Endodermal cell (in vitro differentiated cells): Measurements from ENCODE around the gene C18orf32. TPM values are rescaled to one million over a fixed set of nuclear protein-coding genes. Genes with fewer than 3 reads are reported as not detected.
"Not testable (repeated sequence)": the region's sequence is repeated elsewhere in the genome, so short reads cannot be mapped to it uniquely, and the experiment has no call there.

Experiments used
- DNase-seq: peaks from one replicate; pipeline ENCODE4 v3.0.0-alpha.2; 2017
- H3K27ac ChIP-seq: 2 replicates; pipeline ENCODE4 v1.5.1; 2013; ENCODE audit warnings: mild to moderate bottlenecking, low read depth, low read length, moderate library complexity
- H3K27me3 ChIP-seq: 2 replicates; pipeline ENCODE4 v1.6.1; 2013; ENCODE audit warnings: mild to moderate bottlenecking, low read length, moderate library complexity; ENCODE audit not compliant: insufficient read depth, control insufficient read depth, poor library complexity, severe bottlenecking
- H3K36me3 ChIP-seq: 2 replicates; pipeline ENCODE4 v1.7.0; 2013; ENCODE audit warnings: mild to moderate bottlenecking, low read length, moderate library complexity; ENCODE audit not compliant: control insufficient read depth, insufficient read depth
- H3K4me1 ChIP-seq: one replicate; pipeline ENCODE4 v1.7.0; 2013; ENCODE audit warnings: low read length; ENCODE audit not compliant: control insufficient read depth, insufficient read depth
- H3K4me3 ChIP-seq: 2 replicates; pipeline ENCODE4 v1.5.1; 2013; ENCODE audit warnings: mild to moderate bottlenecking, low read length, moderate library complexity
- H3K9ac ChIP-seq: 2 replicates; pipeline ENCODE4 v1.6.1; 2013; ENCODE audit warnings: mild to moderate bottlenecking, low read length, moderate library complexity; ENCODE audit not compliant: poor library complexity, severe bottlenecking; ENCODE audit errors: extremely low read depth
- H3K9me3 ChIP-seq: 2 replicates; pipeline ENCODE4 v1.6.1; 2013; ENCODE audit warnings: mild to moderate bottlenecking, low read length, moderate library complexity; ENCODE audit not compliant: control insufficient read depth
- H3K27ac Mint-ChIP-seq: 2 replicates; pipeline ENCODE4 v1.8.0; 2020; ENCODE audit warnings: mixed read lengths
- H3K27me3 Mint-ChIP-seq: 2 replicates; pipeline ENCODE4 v1.8.0; 2021; ENCODE audit warnings: mild to moderate bottlenecking, mixed read lengths; ENCODE audit not compliant: insufficient read depth
- H3K36me3 Mint-ChIP-seq: 2 replicates; pipeline ENCODE4 v1.8.0; 2020; ENCODE audit warnings: low read depth, mixed read lengths
- H3K4me1 Mint-ChIP-seq: 2 replicates; pipeline ENCODE4 v1.8.0; 2020; ENCODE audit warnings: mixed read lengths
- H3K4me3 Mint-ChIP-seq: 2 replicates; pipeline ENCODE4 v1.8.0; 2020; ENCODE audit warnings: mild to moderate bottlenecking, moderate library complexity, mixed read lengths
- H3K9me3 Mint-ChIP-seq: 2 replicates; pipeline ENCODE4 v1.8.0; 2020; ENCODE audit warnings: mild to moderate bottlenecking, mixed read lengths
- WGBS, 2 experiments: methylation state at CpG; one replicate each; pipeline versions ENCODE4 v1.1.5 to v1.1.7; 2013; ENCODE audit warnings: missing lambda C conversion rate in 2 of 2, mixed read lengths in 1 of 2; ENCODE audit not compliant: insufficient coverage in 1 of 2, insufficient read length in 1 of 2; 5-methylcytosine and 5-hydroxymethylcytosine counted together
- total RNA-seq, 2 donors: library from RNA; stranded (reverse); fragmentation: NEBNext Ultra II Directional in 1 of 2; extraction: Animal tissue kit (Norgen Biotek cat#: 25700) in 1 of 2; gene quantifications; 2 replicates in 1 of 2; 3 replicates in 1 of 2; pipeline ENCODE4 v1.2.1, GENCODE V29; 2021
- TF ChIP-seq, protein P1 (sequence below): fragments of 200-600 bp; sonication (generic); conservative IDR thresholded peaks from 2 replicates; pipeline ENCODE4 v1.5.0; 2021; ENCODE audit warnings: antibody characterized with exemption, mild to moderate bottlenecking

C18orf32 gene
- total RNA-seq, 2 donors from 2014 or later = 31.4 to 32.9 TPM

- Mint-ChIP-seq H3K4me1 (peaks cover 22% of the 10 kb centered on the region), H3K27ac (no peak overlapping the region), H3K4me3 (no peak overlapping the region), H3K36me3 (no peaks in the 10 kb centered on the region), H3K27me3 (no peaks in the 10 kb centered on the region), H3K9me3 (no peaks in the 10 kb centered on the region)
- H3K27me3 ChIP-seq = no peaks in the 10 kb centered on the region
- no peak overlapping the region for H3K27ac ChIP-seq
- no peaks in the 10 kb centered on the region for H3K9me3 ChIP-seq
- no peak overlapping the region for H3K9ac ChIP-seq
- no peaks in the 10 kb centered on the region for H3K36me3 ChIP-seq
- H3K4me3 ChIP-seq = no peak overlapping the region
- DNase-seq = no peak
- TF ChIP-seq, protein P1, sequence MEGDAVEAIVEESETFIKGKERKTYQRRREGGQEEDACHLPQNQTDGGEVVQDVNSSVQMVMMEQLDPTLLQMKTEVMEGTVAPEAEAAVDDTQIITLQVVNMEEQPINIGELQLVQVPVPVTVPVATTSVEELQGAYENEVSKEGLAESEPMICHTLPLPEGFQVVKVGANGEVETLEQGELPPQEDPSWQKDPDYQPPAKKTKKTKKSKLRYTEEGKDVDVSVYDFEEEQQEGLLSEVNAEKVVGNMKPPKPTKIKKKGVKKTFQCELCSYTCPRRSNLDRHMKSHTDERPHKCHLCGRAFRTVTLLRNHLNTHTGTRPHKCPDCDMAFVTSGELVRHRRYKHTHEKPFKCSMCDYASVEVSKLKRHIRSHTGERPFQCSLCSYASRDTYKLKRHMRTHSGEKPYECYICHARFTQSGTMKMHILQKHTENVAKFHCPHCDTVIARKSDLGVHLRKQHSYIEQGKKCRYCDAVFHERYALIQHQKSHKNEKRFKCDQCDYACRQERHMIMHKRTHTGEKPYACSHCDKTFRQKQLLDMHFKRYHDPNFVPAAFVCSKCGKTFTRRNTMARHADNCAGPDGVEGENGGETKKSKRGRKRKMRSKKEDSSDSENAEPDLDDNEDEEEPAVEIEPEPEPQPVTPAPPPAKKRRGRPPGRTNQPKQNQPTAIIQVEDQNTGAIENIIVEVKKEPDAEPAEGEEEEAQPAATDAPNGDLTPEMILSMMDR = no peak
- 89 to 100% methylated on average over 1 of the region's 2 CpGs for WGBS, 2 experiments
- H3K4me1 ChIP-seq = no peaks in the 10 kb centered on the region
Observed at GRCh38 chr18:49517483-49517882, 30.4 kb upstream of the C18orf32 start.

DNA sequence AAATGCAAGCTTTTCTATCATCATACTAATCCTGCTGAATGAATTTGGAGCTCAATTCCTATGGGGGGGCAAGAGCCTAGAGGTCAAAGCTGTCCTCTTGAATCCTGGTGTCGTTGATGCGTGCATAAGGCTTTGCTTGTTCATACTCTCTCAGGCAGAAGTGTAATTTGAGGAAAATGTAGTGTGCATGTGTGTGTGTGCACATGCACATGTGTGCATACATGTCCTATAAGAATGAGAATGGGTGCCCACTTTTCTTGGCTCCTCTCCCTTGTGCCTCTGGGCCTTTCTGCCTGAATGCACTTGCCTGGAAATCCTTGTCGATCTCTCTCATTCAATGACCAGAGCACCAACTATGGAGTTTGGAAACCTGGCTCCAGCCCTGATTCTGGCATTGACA, 28.5 kb upstream of the C18orf32 start:
- H3K4me1 ChIP-seq = no peaks in the 10 kb centered on the region
- Mint-ChIP-seq H3K27ac (no peak overlapping the region), H3K9me3 (no peaks in the 10 kb centered on the region), H3K36me3 (no peaks in the 10 kb centered on the region), H3K27me3 (no peaks in the 10 kb centered on the region), H3K4me3 (no peak overlapping the region), H3K4me1 (peaks cover 16% of the 10 kb centered on the region)
- DNase-seq = no peak
- no peak overlapping the region for H3K27ac ChIP-seq
- WGBS, 2 experiments = 90 to 93% methylated on average over 3 of the region's 3 CpGs
- H3K9ac ChIP-seq = no peak overlapping the region
- H3K36me3 ChIP-seq = no peaks in the 10 kb centered on the region
- TF ChIP-seq, protein P1 = no peak
- H3K27me3 ChIP-seq = no peaks in the 10 kb centered on the region
- H3K9me3 ChIP-seq = no peaks in the 10 kb centered on the region
- H3K4me3 ChIP-seq = no peak overlapping the region

DNA sequence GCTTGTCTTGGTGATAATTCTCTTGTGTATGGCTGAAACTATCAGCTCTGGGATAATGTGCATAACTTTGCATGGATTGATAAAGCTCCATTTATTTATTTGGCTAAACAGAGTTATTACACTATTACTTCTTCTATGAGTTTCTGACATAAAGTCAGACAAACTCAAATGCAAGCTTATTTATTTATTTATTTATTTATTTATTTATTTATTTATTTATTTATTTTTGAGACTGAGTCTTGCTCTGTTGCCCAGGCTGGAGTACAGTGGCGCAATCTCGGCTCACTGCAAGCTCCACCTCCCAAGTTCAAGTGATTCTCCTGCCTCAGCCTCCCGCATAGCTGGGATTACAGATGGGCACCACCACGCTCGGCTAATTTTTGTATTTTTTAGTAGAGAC, 28.0 kb upstream of the C18orf32 start:
- H3K27me3 Mint-ChIP-seq, DNase-seq, H3K9ac ChIP-seq, H3K27ac Mint-ChIP-seq, H3K4me1 ChIP-seq, H3K36me3 ChIP-seq, H3K36me3 Mint-ChIP-seq, H3K4me3 Mint-ChIP-seq, H3K27me3 ChIP-seq, H3K9me3 Mint-ChIP-seq, H3K9me3 ChIP-seq, H3K27ac ChIP-seq, H3K4me3 ChIP-seq: not testable (repeated sequence)
- WGBS, 2 experiments = 80 to 91% methylated on average over 3 to 5 of the region's 5 CpGs
- H3K4me1 Mint-ChIP-seq = peaks cover 21% of the 10 kb centered on the region

DNA sequence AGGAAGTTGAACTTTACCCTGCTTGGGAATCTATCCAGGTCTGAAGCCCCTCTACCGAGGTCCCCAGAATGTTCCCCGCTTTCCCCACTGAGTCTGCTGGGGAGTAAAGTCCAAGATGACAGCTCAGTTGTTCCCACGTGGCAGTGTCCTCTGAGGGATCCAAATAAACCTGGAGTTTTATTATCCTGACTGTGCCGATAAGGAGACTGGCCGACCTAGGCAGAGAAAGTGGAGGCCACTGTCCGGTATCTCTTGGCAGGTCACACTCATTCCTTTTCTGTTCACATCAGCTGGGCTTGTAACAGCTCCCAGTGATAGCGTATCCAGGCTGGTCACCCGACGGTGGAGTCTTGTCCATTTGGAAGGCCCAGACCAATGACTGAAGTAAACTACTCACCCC, 27.5 kb upstream of the C18orf32 start:
- H3K4me1 ChIP-seq = no peaks in the 10 kb centered on the region
- 96 to 100% methylated on average over 5 to 9 of the region's 9 CpGs for WGBS, 2 experiments
- no peaks in the 10 kb centered on the region for H3K36me3 ChIP-seq
- Mint-ChIP-seq H3K27me3 (no peaks in the 10 kb centered on the region), H3K36me3 (no peaks in the 10 kb centered on the region), H3K9me3 (no peaks in the 10 kb centered on the region), H3K4me3 (no peak overlapping the region), H3K27ac (no peak overlapping the region), H3K4me1 (peaks cover 19% of the 10 kb centered on the region)
- no peaks in the 10 kb centered on the region for H3K27me3 ChIP-seq
- no peaks in the 10 kb centered on the region for H3K9me3 ChIP-seq
- TF ChIP-seq, protein P1 = no peak
- no peak overlapping the region for H3K4me3 ChIP-seq
- no peak overlapping the region for H3K27ac ChIP-seq
- DNase-seq = peak; percentile 22
- H3K9ac ChIP-seq = no peak overlapping the region

DNA sequence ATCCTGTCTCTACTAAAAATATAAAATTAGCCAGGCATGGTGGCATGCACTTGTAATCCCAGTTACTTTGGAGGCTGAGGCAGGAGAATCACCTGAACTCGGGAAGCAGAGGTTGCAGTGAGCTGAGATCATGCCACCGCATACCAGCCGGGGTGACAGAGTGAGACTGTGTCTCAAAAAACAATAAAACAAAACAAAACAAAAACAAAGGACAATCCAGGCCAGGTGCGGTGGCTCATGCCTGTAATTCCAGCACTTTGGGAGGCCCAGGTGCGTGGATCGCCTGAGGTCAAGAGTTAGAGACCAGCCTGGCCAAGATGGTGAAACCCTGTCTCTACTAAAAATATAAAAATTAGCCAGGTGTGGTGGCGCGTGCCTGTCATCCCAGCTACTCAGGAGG, 25.8 kb upstream of the C18orf32 start:
- not testable (repeated sequence) for H3K9me3 ChIP-seq, H3K36me3 ChIP-seq, H3K9ac ChIP-seq, H3K4me3 ChIP-seq, H3K27me3 ChIP-seq, H3K27ac Mint-ChIP-seq, H3K4me1 ChIP-seq, H3K27ac ChIP-seq, H3K36me3 Mint-ChIP-seq, H3K9me3 Mint-ChIP-seq, H3K4me3 Mint-ChIP-seq, H3K27me3 Mint-ChIP-seq
- peak; percentile 15 for DNase-seq
- 87 to 96% methylated on average over 5 to 8 of the region's 8 CpGs for WGBS, 2 experiments
- peaks cover 16% of the 10 kb centered on the region for H3K4me1 Mint-ChIP-seq
